Spleen (tissue), 7 donors: ENCODE measurements around the gene ZER1.

Experiments
- POLR2AphosphoS5 ChIP-seq, 3 donors: sonication (generic); formaldehyde crosslinking; IDR thresholded peaks; one replicate each; pipeline ENCODE4 v1.5.1; 2017; ENCODE audit warnings: antibody characterized with exemption in 3 of 3
- TF ChIP-seq, protein P1 (sequence below), 11 experiments: fragments of 200-600 bp in 7 of 11; fragments of 450-650 bp in 4 of 11; sonication (generic) in 4 of 11; IDR thresholded peaks in 8 of 11; conservative IDR thresholded peaks in 3 of 11; 1 replicate in 7 of 11; 2 replicates in 4 of 11; pipeline versions ENCODE4 v1.4.0 to v1.8.0; 2016 to 2021; ENCODE audit warnings: antibody characterized with exemption in 11 of 11, inconsistent platforms in 4 of 11, mild to moderate bottlenecking in 1 of 11
- donor health status: DM: no; HTN: no; CAD: no; lungs with moderate emphysema.
- donor health status: DM: no; HTN: no; CAD: no.
- donor health status: DM: no; HTN: no; CAD: no.

- TF ChIP-seq, protein P1, sequence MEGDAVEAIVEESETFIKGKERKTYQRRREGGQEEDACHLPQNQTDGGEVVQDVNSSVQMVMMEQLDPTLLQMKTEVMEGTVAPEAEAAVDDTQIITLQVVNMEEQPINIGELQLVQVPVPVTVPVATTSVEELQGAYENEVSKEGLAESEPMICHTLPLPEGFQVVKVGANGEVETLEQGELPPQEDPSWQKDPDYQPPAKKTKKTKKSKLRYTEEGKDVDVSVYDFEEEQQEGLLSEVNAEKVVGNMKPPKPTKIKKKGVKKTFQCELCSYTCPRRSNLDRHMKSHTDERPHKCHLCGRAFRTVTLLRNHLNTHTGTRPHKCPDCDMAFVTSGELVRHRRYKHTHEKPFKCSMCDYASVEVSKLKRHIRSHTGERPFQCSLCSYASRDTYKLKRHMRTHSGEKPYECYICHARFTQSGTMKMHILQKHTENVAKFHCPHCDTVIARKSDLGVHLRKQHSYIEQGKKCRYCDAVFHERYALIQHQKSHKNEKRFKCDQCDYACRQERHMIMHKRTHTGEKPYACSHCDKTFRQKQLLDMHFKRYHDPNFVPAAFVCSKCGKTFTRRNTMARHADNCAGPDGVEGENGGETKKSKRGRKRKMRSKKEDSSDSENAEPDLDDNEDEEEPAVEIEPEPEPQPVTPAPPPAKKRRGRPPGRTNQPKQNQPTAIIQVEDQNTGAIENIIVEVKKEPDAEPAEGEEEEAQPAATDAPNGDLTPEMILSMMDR (IDR thresholded peaks at IDR 0.05 in 8 of 11, conservative IDR thresholded peaks at IDR 0.05 in 3 of 11): no peak
- no peak for TF ChIP-seq POLR2AphosphoS5 (IDR thresholded peaks at IDR 0.05)
These were observed 36.8 kb upstream of the ZER1 start for GRCh38 chr9:128808543-128808942.
